BE2C (cell line): Measurements from ENCODE around the gene SNX3.

Source experiments
- DNase-seq: peaks from one replicate; pipeline ENCODE4 v3.0.0-alpha.2; 2020
- H3K27me3 ChIP-seq: fragments of 250-450 bp; sonication (Bioruptor Pico); 2 replicates; pipeline ENCODE4 v1.5.1; 2020; ENCODE audit warnings: mild to moderate bottlenecking
- H3K36me3 ChIP-seq: fragments of 250-450 bp; sonication (Bioruptor Pico); 2 replicates; pipeline ENCODE4 v1.5.1; 2020; ENCODE audit warnings: mild to moderate bottlenecking
- H3K4me1 ChIP-seq: fragments of 250-450 bp; sonication (Bioruptor Pico); 2 replicates; pipeline ENCODE4 v1.5.1; 2020
- H3K4me3 ChIP-seq: 2 replicates; pipeline ENCODE4 v1.5.1; 2011; ENCODE audit warnings: low read depth, low read length
- H3K9me3 ChIP-seq: fragments of 250-450 bp; sonication (Bioruptor Pico); 2 replicates; pipeline ENCODE4 v1.5.1; 2020
- TF ChIP-seq, protein P1 (sequence below): IDR thresholded peaks from 2 replicates; pipeline ENCODE4 v1.5.1; 2012; ENCODE audit warnings: mild to moderate bottlenecking, low read depth, low read length

SNX3 gene

DNA sequence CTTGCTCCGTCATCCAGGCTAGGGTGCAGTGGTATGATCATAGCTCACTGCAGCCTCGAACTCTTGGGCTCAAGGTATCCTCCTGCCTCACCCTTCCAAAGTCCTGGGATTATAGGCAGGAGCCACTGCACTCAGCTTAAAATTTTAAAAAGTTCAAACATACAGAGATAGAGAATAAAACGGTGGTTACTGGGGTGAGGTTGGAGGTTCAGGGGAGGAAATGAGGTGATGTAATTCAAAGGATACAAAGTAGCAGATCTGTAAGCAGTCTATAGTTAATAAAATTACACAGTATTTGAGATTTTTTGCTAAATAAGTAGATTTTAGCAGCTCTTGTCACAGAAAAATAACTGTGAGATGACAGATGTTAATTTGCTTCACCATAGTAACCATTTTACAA lies 26.5 kb upstream of the SNX3 start:
- Histone ChIP-seq H3K27me3 (no peaks in the 10 kb centered on the region), H3K4me3 (no peak overlapping the region), H3K9me3 (no peaks in the 10 kb centered on the region), H3K4me1 (no peaks in the 10 kb centered on the region), H3K36me3 (no peaks in the 10 kb centered on the region)
- no peak for DNase-seq
- TF ChIP-seq, protein P1, sequence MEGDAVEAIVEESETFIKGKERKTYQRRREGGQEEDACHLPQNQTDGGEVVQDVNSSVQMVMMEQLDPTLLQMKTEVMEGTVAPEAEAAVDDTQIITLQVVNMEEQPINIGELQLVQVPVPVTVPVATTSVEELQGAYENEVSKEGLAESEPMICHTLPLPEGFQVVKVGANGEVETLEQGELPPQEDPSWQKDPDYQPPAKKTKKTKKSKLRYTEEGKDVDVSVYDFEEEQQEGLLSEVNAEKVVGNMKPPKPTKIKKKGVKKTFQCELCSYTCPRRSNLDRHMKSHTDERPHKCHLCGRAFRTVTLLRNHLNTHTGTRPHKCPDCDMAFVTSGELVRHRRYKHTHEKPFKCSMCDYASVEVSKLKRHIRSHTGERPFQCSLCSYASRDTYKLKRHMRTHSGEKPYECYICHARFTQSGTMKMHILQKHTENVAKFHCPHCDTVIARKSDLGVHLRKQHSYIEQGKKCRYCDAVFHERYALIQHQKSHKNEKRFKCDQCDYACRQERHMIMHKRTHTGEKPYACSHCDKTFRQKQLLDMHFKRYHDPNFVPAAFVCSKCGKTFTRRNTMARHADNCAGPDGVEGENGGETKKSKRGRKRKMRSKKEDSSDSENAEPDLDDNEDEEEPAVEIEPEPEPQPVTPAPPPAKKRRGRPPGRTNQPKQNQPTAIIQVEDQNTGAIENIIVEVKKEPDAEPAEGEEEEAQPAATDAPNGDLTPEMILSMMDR: no peak

DNA sequence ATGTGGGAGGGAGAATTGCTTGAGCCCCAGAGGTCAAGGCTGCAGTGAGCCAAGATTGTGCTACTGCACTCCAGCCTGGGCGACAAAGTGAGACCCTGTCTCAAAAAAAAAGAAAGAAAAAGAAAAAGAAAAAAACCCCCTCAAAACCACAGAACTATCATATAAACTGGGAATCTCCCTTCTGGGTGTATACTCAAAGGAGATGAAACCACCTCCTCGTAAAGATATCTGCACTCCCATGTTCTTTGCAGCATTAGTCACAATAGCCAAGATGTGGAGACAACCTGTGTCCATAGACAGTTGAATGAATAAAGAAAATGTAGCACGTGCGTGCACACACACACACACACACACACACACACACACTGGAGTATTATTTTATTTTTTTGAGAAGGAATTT lies 25.5 kb upstream of the SNX3 start:
- TF ChIP-seq, protein P1: no peak
- H3K36me3 ChIP-seq: no peaks in the 10 kb centered on the region
- H3K4me1 ChIP-seq: no peaks in the 10 kb centered on the region
- no peaks in the 10 kb centered on the region for H3K27me3 ChIP-seq
- no peak overlapping the region for H3K4me3 ChIP-seq
- no peaks in the 10 kb centered on the region for H3K9me3 ChIP-seq
- DNase-seq: no peak

DNA sequence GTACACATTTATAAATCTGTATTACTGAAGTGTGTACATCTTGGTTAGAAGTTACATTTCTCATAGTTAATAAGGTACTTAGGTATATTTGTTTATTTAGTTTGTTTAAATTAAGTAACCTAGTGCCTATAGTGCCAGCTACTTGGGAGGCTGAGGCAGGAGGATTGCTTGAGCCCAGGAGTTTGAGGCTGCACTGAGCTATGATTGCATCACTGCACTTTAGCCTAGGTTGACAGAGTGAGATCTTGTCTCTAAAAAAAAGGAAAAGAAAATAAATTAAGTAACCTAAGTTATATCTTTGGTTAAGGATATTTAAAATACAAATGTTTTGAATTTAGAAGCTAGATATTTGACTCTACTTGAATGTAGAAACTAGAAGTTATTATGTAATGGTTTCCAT lies 24.5 kb upstream of the SNX3 start:
- TF ChIP-seq, protein P1: no peak
- H3K4me1 ChIP-seq: no peaks in the 10 kb centered on the region
- no peak overlapping the region for H3K4me3 ChIP-seq
- H3K9me3 ChIP-seq: no peaks in the 10 kb centered on the region
- H3K36me3 ChIP-seq: no peaks in the 10 kb centered on the region
- H3K27me3 ChIP-seq: no peaks in the 10 kb centered on the region
- no peak for DNase-seq

DNA sequence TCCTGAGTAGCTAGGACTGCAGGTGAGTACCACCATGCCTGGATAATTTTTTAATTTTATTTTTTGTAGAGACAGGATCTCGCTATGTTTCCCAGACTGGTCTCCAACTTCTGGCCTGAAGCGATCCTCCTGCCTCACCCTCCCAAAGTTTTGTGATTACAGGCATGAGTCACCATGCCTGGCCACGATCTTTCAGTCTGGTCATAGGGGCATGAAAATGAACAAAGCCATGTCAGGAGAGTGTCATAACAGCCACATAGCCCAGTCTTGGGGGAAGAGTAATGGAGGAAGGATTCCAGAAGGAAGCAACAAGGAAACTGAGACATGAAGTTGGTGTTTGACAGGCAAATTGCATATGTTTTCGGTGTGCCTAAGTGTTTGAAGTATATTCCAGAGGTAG lies 17.0 kb upstream of the SNX3 start:
- no peaks in the 10 kb centered on the region for H3K27me3 ChIP-seq
- DNase-seq: no peak
- no peaks in the 10 kb centered on the region for H3K9me3 ChIP-seq
- no peaks in the 10 kb centered on the region for H3K36me3 ChIP-seq
- no peaks in the 10 kb centered on the region for H3K4me1 ChIP-seq
- TF ChIP-seq, protein P1: no peak
- no peak overlapping the region for H3K4me3 ChIP-seq

DNA sequence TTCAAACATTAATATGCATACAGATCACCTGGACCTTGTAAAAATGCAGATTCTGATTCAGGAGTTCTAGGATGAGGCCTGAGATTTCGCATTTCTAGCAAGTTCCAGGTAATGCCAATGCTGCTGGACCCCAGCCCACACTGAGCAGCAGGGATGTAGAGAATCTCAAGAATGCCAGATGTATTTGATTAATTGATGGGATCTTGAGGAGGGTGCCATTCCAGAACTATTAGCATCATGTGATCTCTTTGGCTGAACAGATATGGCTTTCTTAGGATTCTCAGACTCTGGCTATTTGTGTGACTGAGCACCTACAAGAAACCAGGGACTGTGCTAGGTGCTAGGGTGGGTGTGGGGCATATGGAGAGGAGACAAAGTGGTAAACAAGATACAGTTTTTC lies 16.5 kb upstream of the SNX3 start:
- no peaks in the 10 kb centered on the region for H3K4me1 ChIP-seq
- no peak overlapping the region for H3K4me3 ChIP-seq
- no peaks in the 10 kb centered on the region for H3K9me3 ChIP-seq
- TF ChIP-seq, protein P1: no peak
- H3K36me3 ChIP-seq: no peaks in the 10 kb centered on the region
- no peak for DNase-seq
- H3K27me3 ChIP-seq: no peaks in the 10 kb centered on the region

DNA sequence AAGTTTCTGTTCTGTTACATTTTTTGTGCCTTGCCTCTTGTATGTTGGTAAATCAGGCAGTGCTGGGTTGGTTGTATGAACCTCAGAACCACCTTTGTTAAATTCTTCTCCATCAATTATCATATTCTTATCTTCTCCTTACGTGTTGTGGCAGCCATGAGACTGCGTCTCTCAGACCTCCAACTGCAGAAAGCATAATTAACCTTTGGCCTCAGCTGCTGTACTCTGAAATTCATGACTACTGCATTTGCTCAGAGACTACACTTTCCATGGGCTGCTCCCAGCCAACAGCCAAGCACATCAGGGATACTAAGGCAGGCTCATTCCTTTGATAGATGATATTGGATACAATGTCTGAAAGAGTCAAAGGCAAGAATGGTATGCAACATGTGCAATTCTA lies 15.1 kb upstream of the SNX3 start:
- DNase-seq: no peak
- Histone ChIP-seq H3K4me1 (no peaks in the 10 kb centered on the region), H3K9me3 (no peaks in the 10 kb centered on the region), H3K36me3 (no peaks in the 10 kb centered on the region), H3K4me3 (no peak overlapping the region), H3K27me3 (no peaks in the 10 kb centered on the region)
- TF ChIP-seq, protein P1: no peak
